ENCODE measurements around the gene ST6GALNAC4. TPM values are rescaled to one million over a fixed set of nuclear protein-coding genes. Genes with fewer than 3 reads are reported as not detected.

ST6GALNAC4 gene
- total and polyA plus RNA-seq, 9 of the 15 experiments (the other 6 are each of a cell fraction or from before 2014, with no cell fraction given): 2.6 to 43.1 (median 15.4) TPM

DNA sequence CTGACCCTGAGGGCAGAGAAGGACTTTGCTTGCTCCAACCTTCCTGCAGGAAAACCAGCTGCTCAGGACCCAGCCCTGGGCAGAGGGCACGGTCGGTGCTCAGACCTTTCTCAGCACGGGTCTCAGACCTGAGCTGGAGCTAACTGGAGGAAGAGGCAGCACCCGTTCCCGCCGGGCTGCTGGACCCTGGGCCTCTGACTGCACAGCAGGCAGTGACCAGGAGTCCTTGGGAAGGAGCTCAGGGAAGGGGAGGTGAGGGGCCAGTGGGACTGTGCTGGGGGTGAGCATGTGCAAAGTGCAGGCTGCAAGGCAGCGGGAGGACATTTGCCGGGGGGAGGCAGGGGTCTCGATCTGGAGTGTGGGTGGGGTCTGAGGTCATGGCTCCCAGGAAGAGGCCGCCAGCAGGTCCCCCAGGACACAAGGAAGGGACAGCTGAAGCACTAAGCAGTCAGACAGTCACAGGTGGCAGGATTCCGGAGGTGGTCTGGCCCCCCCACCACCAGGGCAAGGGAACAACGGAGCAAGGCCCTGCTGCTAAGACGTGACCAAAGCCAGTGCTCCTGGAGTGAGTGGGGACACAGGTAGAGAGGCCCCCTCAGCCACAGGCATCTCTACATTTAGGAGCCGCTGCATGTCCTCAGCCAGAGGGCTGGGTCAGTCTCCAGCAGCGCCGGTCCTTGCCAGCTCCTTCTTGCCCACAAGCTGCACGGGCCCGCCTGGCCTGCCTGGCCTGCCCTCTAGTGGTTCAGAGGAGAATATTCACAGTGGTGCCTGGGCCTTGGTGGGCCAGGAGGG, 25.6 kb upstream of the ST6GALNAC4 start:
- in situ Hi-C loops (cut with MboI): no loop called here
- Histone ChIP-seq H2AFZ (ENCODE audit: low read depth, low read length) (0 out of 2 replicates have a peak overlapping the region, but pooled peaks have one; percentile 30), H3K4me2 (ENCODE audit: insufficient read depth, low read length) (no peak overlapping the region), H3K4me1 (replicated peaks in 1 of 2; ENCODE audit: control insufficient read depth in 2 of 2, insufficient read depth in 2 of 2, low read length in 2 of 2) (peaks cover 46 to 74% of the 10 kb centered on the region in 2 experiments), H3K27me3 (ENCODE audit: control insufficient read depth in 2 of 2, insufficient read depth in 2 of 2, low read length in 2 of 2) (no peaks in the 10 kb centered on the region), H3K9me1 (ENCODE audit: control insufficient read depth, insufficient read depth, low read length) (peaks cover 6% of the 10 kb centered on the region), H3K27ac (ENCODE audit: extremely low read depth, low read depth, low read length) (no peak overlapping the region), H4K20me1 (replicated peaks; ENCODE audit: control insufficient read depth, insufficient read depth, low read length) (0 out of 2 replicates have a peak, but pooled peaks cover 6% of the 10 kb centered on the region), H3K4me3 (no peak overlapping the region), H3K79me2 (ENCODE audit: control insufficient read depth, insufficient read depth, low read length) (peaks cover 7% of the 10 kb centered on the region), H3K9me3 (replicated peaks; ENCODE audit: control insufficient read depth, insufficient read depth, low read depth, low read length) (no peaks in the 10 kb centered on the region), H3K36me3 (ENCODE audit: control insufficient read depth, insufficient read depth, low read length) (peaks cover 26% of the 10 kb centered on the region; the same call in 2 of the 3 replicates), H3K9ac (ENCODE audit: insufficient read depth in 1 of 2, low read depth in 2 of 2, low read length in 2 of 2) (peak overlapping the region in 1 of 2 experiments; percentile 85; a peak in 3 of 4 replicates)
- DNase-seq (ENCODE audit: extremely low read depth in 1 of 4, low spot score in 3 of 4) (peak; percentile 67 to 78 (median 68)), FAIRE-seq (peak; percentile 32), ATAC-seq (peak; percentile 68)
- ChIA-PET CTCF (ENCODE audit: low intra/inter-chr PET ratio) (interaction anchor here (0.6 to 3.9 kb wide), 3 partner anchors 93 to 180 kb away, joined by 3 to 57 read pairs (median 36); no protein-coding TSS in a partner anchor), POLR2A (interaction anchor here (0.6 to 2.1 kb wide), 6 partner anchors 10 to 195 kb away, joined by 3 to 10 read pairs (median 4); partner anchors contain the start of gene NAIF1)
- 57% methylated on average over 14 of the region's 18 CpGs for WGBS (ENCODE audit: insufficient coverage, low coverage, missing lambda C conversion rate)
- intact Hi-C loops (cut with micrococcal nuclease): loop anchor here (1.0 kb wide), 2 partner anchors 93 to 175 kb away; no protein-coding TSS in a partner anchor
- no TSS peak for BruUV-seq (replicated peaks)
- TF ChIP-seq RCOR1 (IDR thresholded peaks at IDR 0.05; ENCODE audit: borderline replicate concordance in 1 of 2, low read depth in 2 of 2, low read length in 2 of 2) (0 out of 4 replicates have a peak, but pooled peaks of 1 of the 2 experiments have one; percentile 16), EGR1 (conservative IDR thresholded peaks at IDR 0.05) (0 out of 2 replicates have a peak, but pooled peaks have one; percentile 24), ZBTB7A (IDR thresholded peaks at IDR 0.05; ENCODE audit: borderline replicate concordance, control insufficient read depth, low read depth, low read length) (peak; percentile 100), BHLHE40 (IDR thresholded peaks at IDR 0.05; ENCODE audit: low read length) (peak; percentile 72; the same call in 1 of the 2 replicates), SMC3 (conservative IDR thresholded peaks at IDR 0.05; ENCODE audit: insufficient read depth, low read depth, low read length) (peak; percentile 68), MTA1 (IDR thresholded peaks at IDR 0.05; ENCODE audit: borderline replicate concordance) (0 out of 2 replicates have a peak, but pooled peaks have one; percentile 37), TBL1XR1 (IDR thresholded peaks at IDR 0.05; ENCODE audit: low read length in 2 of 2) (0 out of 4 replicates have a peak, but pooled peaks of 1 of the 2 experiments have one; percentile 34)
- TF ChIP-seq, protein P1, sequence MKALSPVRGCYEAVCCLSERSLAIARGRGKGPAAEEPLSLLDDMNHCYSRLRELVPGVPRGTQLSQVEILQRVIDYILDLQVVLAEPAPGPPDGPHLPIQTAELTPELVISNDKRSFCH (CRISPR knock-in tag; IDR thresholded peaks at IDR 0.05): no peak
- TF ChIP-seq, protein P1 (tag; IDR thresholded peaks at IDR 0.05): no peak
- TF ChIP-seq, protein P2, sequence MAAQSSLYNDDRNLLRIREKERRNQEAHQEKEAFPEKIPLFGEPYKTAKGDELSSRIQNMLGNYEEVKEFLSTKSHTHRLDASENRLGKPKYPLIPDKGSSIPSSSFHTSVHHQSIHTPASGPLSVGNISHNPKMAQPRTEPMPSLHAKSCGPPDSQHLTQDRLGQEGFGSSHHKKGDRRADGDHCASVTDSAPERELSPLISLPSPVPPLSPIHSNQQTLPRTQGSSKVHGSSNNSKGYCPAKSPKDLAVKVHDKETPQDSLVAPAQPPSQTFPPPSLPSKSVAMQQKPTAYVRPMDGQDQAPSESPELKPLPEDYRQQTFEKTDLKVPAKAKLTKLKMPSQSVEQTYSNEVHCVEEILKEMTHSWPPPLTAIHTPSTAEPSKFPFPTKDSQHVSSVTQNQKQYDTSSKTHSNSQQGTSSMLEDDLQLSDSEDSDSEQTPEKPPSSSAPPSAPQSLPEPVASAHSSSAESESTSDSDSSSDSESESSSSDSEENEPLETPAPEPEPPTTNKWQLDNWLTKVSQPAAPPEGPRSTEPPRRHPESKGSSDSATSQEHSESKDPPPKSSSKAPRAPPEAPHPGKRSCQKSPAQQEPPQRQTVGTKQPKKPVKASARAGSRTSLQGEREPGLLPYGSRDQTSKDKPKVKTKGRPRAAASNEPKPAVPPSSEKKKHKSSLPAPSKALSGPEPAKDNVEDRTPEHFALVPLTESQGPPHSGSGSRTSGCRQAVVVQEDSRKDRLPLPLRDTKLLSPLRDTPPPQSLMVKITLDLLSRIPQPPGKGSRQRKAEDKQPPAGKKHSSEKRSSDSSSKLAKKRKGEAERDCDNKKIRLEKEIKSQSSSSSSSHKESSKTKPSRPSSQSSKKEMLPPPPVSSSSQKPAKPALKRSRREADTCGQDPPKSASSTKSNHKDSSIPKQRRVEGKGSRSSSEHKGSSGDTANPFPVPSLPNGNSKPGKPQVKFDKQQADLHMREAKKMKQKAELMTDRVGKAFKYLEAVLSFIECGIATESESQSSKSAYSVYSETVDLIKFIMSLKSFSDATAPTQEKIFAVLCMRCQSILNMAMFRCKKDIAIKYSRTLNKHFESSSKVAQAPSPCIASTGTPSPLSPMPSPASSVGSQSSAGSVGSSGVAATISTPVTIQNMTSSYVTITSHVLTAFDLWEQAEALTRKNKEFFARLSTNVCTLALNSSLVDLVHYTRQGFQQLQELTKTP (IDR thresholded peaks at IDR 0.05; ENCODE audit: low read depth in 1 of 2, partially characterized antibody in 2 of 2): no peak
- TF ChIP-seq, protein P3, sequence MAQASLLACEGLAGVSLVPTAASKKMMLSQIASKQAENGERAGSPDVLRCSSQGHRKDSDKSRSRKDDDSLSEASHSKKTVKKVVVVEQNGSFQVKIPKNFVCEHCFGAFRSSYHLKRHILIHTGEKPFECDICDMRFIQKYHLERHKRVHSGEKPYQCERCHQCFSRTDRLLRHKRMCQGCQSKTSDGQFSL (CRISPR knock-in tag; IDR thresholded peaks at IDR 0.05): peak; percentile 83
- TF ChIP-seq, protein P3 (tag; IDR thresholded peaks at IDR 0.05): no peak
